NB4 (cell line): ENCODE data around the gene LCNL1.

Source experiments
- CTCF ChIP-seq: IDR thresholded peaks from one replicate; pipeline ENCODE4 v1.5.1; 2012; ENCODE audit warnings: low read depth, low read length
- POLR2A ChIP-seq: IDR thresholded peaks from 2 replicates; pipeline ENCODE4 v1.6.1; 2011; ENCODE audit warnings: mild to moderate bottlenecking; ENCODE audit not compliant: insufficient read length; ENCODE audit errors: extremely low read depth

DNA sequence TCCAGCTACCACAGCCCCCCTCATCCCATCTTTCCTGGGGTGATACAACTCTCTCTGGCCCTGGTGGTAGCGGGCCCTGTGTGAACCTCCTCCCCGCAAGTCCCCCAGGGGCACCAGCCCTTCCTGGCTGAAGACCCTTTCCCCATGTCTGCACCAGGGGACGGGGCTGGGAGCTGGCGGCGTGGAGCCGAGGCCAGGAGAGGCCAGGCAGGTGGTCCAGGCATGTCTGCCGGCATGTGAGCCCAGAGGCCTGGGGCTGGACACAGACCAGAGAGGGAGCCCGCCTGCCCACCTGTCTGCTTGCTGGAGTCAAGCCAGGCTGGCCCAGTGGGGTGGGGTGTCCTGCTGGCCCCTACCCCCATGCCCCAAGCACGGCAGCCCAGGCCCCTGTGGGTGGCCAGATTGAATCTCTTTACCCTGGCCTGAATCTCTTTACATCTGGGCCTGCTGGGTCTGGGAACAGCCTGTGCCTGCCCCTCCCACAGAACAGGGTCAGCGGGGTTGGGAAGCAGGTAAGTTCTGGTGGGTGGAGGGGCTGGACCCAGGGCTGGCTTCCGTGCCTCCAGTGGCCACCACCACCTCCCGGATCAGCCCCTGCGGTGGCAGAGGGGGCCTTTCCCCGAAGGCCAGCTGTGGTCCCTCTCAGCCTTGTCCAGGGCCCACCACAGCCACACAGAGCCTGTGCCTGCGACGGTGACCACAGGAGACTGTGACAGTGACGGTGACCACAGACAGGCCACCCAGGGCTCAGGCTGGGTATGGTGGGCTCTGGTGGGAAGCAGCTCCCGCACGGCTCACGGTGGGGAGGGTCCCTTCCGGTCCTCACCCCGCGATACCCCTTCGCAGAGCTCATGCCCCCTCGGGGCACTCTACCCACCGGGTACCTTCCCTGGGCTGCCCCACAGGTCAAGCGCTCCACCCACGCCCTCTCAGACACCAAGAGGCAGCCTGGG is 23.6 kb upstream of the LCNL1 start:
- no peak for TF ChIP-seq CTCF
- no peak for TF ChIP-seq POLR2A
